NT2/D1 (cell line): ENCODE measurements around the gene NPAS2.

Experiments used
- SUZ12 ChIP-seq: IDR thresholded peaks from 2 replicates; pipeline ENCODE4 v1.6.1; 2011; ENCODE audit not compliant: insufficient read length, insufficient read depth; ENCODE audit errors: extremely low read depth
- YY1 ChIP-seq: IDR thresholded peaks from 2 replicates; pipeline ENCODE4 v1.6.1; 2011; ENCODE audit not compliant: insufficient read length, insufficient read depth
- ZNF274 ChIP-seq: IDR thresholded peaks from 2 replicates; pipeline ENCODE4 v1.6.1; 2011; ENCODE audit warnings: mild to moderate bottlenecking, low read depth, low read length

- no peak for TF ChIP-seq ZNF274
- no peak for TF ChIP-seq SUZ12
- TF ChIP-seq YY1: no peak
These were observed 58.3 kb downstream of the NPAS2 start for GRCh38 chr2:100878000-100878791.
